Rectal smooth muscle tissue (tissue), 1 donor: ENCODE measurements around the gene VPS18.

Experiments
- H3K27ac ChIP-seq: one replicate; pipeline ENCODE4 v1.7.0; 2013; ENCODE audit warnings: low read depth, low read length, inconsistent platforms
- H3K27me3 ChIP-seq: one replicate; pipeline ENCODE4 v1.7.0; 2013; ENCODE audit warnings: low read length; ENCODE audit not compliant: control insufficient read depth, insufficient read depth
- H3K36me3 ChIP-seq: one replicate; pipeline ENCODE4 v1.7.0; 2013; ENCODE audit warnings: low read length; ENCODE audit not compliant: control insufficient read depth, insufficient read depth
- H3K4me1 ChIP-seq: one replicate; pipeline ENCODE4 v1.7.0; 2013; ENCODE audit warnings: low read length; ENCODE audit not compliant: control insufficient read depth, insufficient read depth
- H3K4me3 ChIP-seq: one replicate; pipeline ENCODE4 v1.7.0; 2013; ENCODE audit warnings: low read length
- H3K9ac ChIP-seq: one replicate; pipeline ENCODE4 v1.7.0; 2013; ENCODE audit warnings: low read length

Gene VPS18

GRCh38 chr15:40906991-40907802 is 12.9 kb downstream of the VPS18 start:
- peaks cover 13% of the 10 kb centered on the region for H3K36me3 ChIP-seq
- peak overlapping the region; percentile 93 for H3K9ac ChIP-seq
- H3K27ac ChIP-seq = peak overlapping the region; percentile 84
- H3K4me1 ChIP-seq = peaks cover 10% of the 10 kb centered on the region
- peak overlapping the region; percentile 78 for H3K4me3 ChIP-seq
- no peaks in the 10 kb centered on the region for H3K27me3 ChIP-seq

GRCh38 chr15:40908095-40908494 is 13.8 kb downstream of the VPS18 start:
- Histone ChIP-seq H3K4me1 (peaks cover 10% of the 10 kb centered on the region), H3K36me3 (peaks cover 7% of the 10 kb centered on the region), H3K9ac (no peak overlapping the region), H3K27me3 (no peaks in the 10 kb centered on the region), H3K4me3 (no peak overlapping the region), H3K27ac (no peak overlapping the region)

- peaks cover 10% of the 10 kb centered on the region for H3K4me1 ChIP-seq
- H3K36me3 ChIP-seq = no peaks in the 10 kb centered on the region
- no peaks in the 10 kb centered on the region for H3K27me3 ChIP-seq
- no peak overlapping the region for H3K4me3 ChIP-seq
- no peak overlapping the region for H3K9ac ChIP-seq
- H3K27ac ChIP-seq = no peak overlapping the region
Observed at GRCh38 chr15:40909662-40910630, 15.7 kb downstream of the VPS18 start.

- Histone ChIP-seq H3K4me1 (peaks cover 6% of the 10 kb centered on the region), H3K36me3 (no peaks in the 10 kb centered on the region), H3K4me3 (no peak overlapping the region), H3K27ac (no peak overlapping the region), H3K27me3 (no peaks in the 10 kb centered on the region), H3K9ac (no peak overlapping the region)
Observed at GRCh38 chr15:40911141-40911540, 16.9 kb downstream of the VPS18 start.

- H3K27ac ChIP-seq = no peak overlapping the region
- H3K36me3 ChIP-seq = no peaks in the 10 kb centered on the region
- H3K27me3 ChIP-seq = no peaks in the 10 kb centered on the region
- H3K9ac ChIP-seq = no peak overlapping the region
- no peak overlapping the region for H3K4me3 ChIP-seq
- peaks cover under 1% of the 10 kb centered on the region for H3K4me1 ChIP-seq
Observed at GRCh38 chr15:40911693-40912092, 17.4 kb downstream of the VPS18 start.

- Histone ChIP-seq H3K9ac (no peak overlapping the region), H3K36me3 (no peaks in the 10 kb centered on the region), H3K27ac (no peak overlapping the region), H3K4me1 (no peaks in the 10 kb centered on the region), H3K4me3 (no peak overlapping the region), H3K27me3 (no peaks in the 10 kb centered on the region)
Observed at GRCh38 chr15:40912478-40912877, 18.2 kb downstream of the VPS18 start.

GRCh38 chr15:40914013-40914412 is 19.8 kb downstream of the VPS18 start:
- H3K9ac ChIP-seq = no peak overlapping the region
- no peaks in the 10 kb centered on the region for H3K4me1 ChIP-seq
- H3K4me3 ChIP-seq = no peak overlapping the region
- H3K27me3 ChIP-seq = no peaks in the 10 kb centered on the region
- no peaks in the 10 kb centered on the region for H3K36me3 ChIP-seq
- H3K27ac ChIP-seq = no peak overlapping the region

- Histone ChIP-seq H3K27ac (no peak overlapping the region), H3K4me3 (no peak overlapping the region), H3K27me3 (no peaks in the 10 kb centered on the region), H3K36me3 (no peaks in the 10 kb centered on the region), H3K9ac (no peak overlapping the region), H3K4me1 (no peaks in the 10 kb centered on the region)
Observed at GRCh38 chr15:40914486-40914885, 20.2 kb downstream of the VPS18 start.

- Histone ChIP-seq H3K4me1 (no peaks in the 10 kb centered on the region), H3K27ac (no peak overlapping the region), H3K36me3 (no peaks in the 10 kb centered on the region), H3K9ac (no peak overlapping the region), H3K4me3 (no peak overlapping the region), H3K27me3 (no peaks in the 10 kb centered on the region)
Observed at GRCh38 chr15:40915116-40915661, 20.9 kb downstream of the VPS18 start.

- H3K4me1 ChIP-seq = no peaks in the 10 kb centered on the region
- H3K9ac ChIP-seq = no peak overlapping the region
- no peaks in the 10 kb centered on the region for H3K27me3 ChIP-seq
- no peak overlapping the region for H3K4me3 ChIP-seq
- no peak overlapping the region for H3K27ac ChIP-seq
- no peaks in the 10 kb centered on the region for H3K36me3 ChIP-seq
Observed at GRCh38 chr15:40915679-40916078, 21.4 kb downstream of the VPS18 start.

- Histone ChIP-seq H3K4me1 (no peaks in the 10 kb centered on the region), H3K4me3 (no peak overlapping the region), H3K27ac (no peak overlapping the region), H3K36me3 (no peaks in the 10 kb centered on the region), H3K27me3 (no peaks in the 10 kb centered on the region), H3K9ac (no peak overlapping the region)
Observed at GRCh38 chr15:40917585-40917984, 23.3 kb downstream of the VPS18 start.

- Histone ChIP-seq H3K27me3 (no peaks in the 10 kb centered on the region), H3K4me3 (no peak overlapping the region), H3K4me1 (no peaks in the 10 kb centered on the region), H3K27ac (no peak overlapping the region), H3K36me3 (no peaks in the 10 kb centered on the region), H3K9ac (no peak overlapping the region)
Observed at GRCh38 chr15:40918146-40918798, 24.0 kb downstream of the VPS18 start.
